Measurements from ENCODE around the gene OR1S2. TPM values are rescaled to one million over a fixed set of nuclear protein-coding genes. Genes with fewer than 3 reads are reported as not detected.
A peak's percentile ranks its signal among the peaks of the same experiment; 100 is the strongest.

Gene OR1S2
- total RNA-seq, 3 donors from 2014 or later = not detected

DNA sequence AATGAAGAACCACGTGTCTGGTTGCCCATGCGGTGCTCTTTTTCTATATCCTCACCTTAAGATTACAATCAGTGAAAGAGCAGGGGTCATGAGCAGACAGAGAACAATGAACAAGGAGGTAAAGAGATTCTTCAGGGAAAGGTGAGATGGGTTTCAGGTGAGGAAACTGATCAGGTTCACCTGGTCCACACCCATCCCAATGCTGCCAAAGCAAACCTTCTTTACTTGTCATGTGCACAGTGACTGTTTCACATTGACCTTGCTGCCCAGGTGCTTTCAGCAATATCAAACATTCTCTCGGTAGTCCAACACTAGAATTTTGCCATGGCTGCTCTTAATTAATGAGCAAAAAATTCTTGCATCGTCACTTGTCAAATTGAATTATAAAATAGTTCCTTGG is 39.6 kb downstream of the OR1S2 start:
- Histone ChIP-seq H3K4me1 (ENCODE audit: low read depth) (peaks cover 3% of the 10 kb centered on the region), H3K36me3 (ENCODE audit: low read depth) (no peaks in the 10 kb centered on the region), H3K9me3 (no peaks in the 10 kb centered on the region), H3K4me3 (no peak overlapping the region)
- intact Hi-C loops (cut with DNase I, micrococcal nuclease) = no loop called here
- peak in 1 of 3 donors; percentile 51 for DNase-seq
- peak; percentile 79 for ATAC-seq
- TF ChIP-seq, protein P1, sequence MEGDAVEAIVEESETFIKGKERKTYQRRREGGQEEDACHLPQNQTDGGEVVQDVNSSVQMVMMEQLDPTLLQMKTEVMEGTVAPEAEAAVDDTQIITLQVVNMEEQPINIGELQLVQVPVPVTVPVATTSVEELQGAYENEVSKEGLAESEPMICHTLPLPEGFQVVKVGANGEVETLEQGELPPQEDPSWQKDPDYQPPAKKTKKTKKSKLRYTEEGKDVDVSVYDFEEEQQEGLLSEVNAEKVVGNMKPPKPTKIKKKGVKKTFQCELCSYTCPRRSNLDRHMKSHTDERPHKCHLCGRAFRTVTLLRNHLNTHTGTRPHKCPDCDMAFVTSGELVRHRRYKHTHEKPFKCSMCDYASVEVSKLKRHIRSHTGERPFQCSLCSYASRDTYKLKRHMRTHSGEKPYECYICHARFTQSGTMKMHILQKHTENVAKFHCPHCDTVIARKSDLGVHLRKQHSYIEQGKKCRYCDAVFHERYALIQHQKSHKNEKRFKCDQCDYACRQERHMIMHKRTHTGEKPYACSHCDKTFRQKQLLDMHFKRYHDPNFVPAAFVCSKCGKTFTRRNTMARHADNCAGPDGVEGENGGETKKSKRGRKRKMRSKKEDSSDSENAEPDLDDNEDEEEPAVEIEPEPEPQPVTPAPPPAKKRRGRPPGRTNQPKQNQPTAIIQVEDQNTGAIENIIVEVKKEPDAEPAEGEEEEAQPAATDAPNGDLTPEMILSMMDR (IDR thresholded peaks at IDR 0.05) = no peak

Other genes starting within 250 kb of the OR1S2 start
- gene OR9Q1, start 180.3 kb downstream of the OR1S2 start, total RNA-seq = not detected
- not detected for gene OR6Q1, start 173.2 kb downstream of the OR1S2 start, total RNA-seq
- not detected for gene OR9I1, start 78.6 kb downstream of the OR1S2 start, total RNA-seq
- gene OR9Q2, start 15.1 kb downstream of the OR1S2 start, total RNA-seq = not detected
- gene OR1S1, start 8.6 kb upstream of the OR1S2 start, total RNA-seq = not detected
- gene OR10Q1, start 24.8 kb upstream of the OR1S2 start, total RNA-seq = not detected
- not detected for gene OR10W1, start 64.1 kb upstream of the OR1S2 start, total RNA-seq
- gene OR5B17, start 154.9 kb upstream of the OR1S2 start, total RNA-seq = not detected
- gene OR5B3, start 202.7 kb upstream of the OR1S2 start, total RNA-seq = not detected
- not detected for gene OR5B2, start 224.0 kb upstream of the OR1S2 start, total RNA-seq
- gene OR5B12, start 238.1 kb upstream of the OR1S2 start, total RNA-seq = not detected